Endothelial cell of umbilical vein (primary cell): Measurements from ENCODE around the gene DAB1. TPM values are rescaled to one million over a fixed set of nuclear protein-coding genes. Genes with fewer than 3 reads are reported as not detected.

Experiments used
- BruUV-seq: library from RNA; stranded (reverse); fragments of 400-500 nt; replicated peaks from 2 replicates; lab custom pipeline; 2021; lab: Mats Ljungman, UMichigan
- CTCF ChIA-PET: fragments of 300-600, 350-600 bp; sonication (Branson Sonifier 250); formaldehyde crosslinking; loops from one replicate; lab custom pipeline; 2021; ENCODE audit warnings: antibody characterized with exemption, inconsistent platforms; lab: Charles Lee
- POLR2A ChIA-PET: fragments of 300-600, 350-600 bp; sonication (Branson Sonifier 250); formaldehyde crosslinking; loops from one replicate; lab custom pipeline; 2021; ENCODE audit warnings: antibody characterized with exemption, inconsistent platforms; lab: Charles Lee
- DNase-seq: peaks from one replicate; pipeline ENCODE4 v3.0.0-alpha.2; 2011; ENCODE audit warnings: low read depth, low spot score
- FAIRE-seq: peaks from 2 replicates; lab custom pipeline; 2011; peaks lifted over from hg19 to GRCh38; lab: Jason Lieb, UNC
- H2AFZ ChIP-seq: 2 replicates; pipeline ENCODE4 v1.6.0; 2012; ENCODE audit warnings: low read depth, low read length, control low read depth, inconsistent platforms
- H3K27ac ChIP-seq: 2 replicates; pipeline ENCODE4 v1.5.1; 2011; ENCODE audit warnings: low read depth, mild to moderate bottlenecking, control low read depth, low read length, moderate library complexity; ENCODE audit not compliant: insufficient read depth
- H3K27me3 ChIP-seq, 2 experiments: 2 replicates each; pipeline versions ENCODE4 v1.6.0 to v1.6.1; 2011; ENCODE audit warnings: low read length in 2 of 2, mixed read lengths in 1 of 2; ENCODE audit not compliant: control insufficient read depth in 2 of 2, insufficient read depth in 2 of 2
- H3K36me3 ChIP-seq, 2 experiments: 2 replicates in 1 of 2; 3 replicates in 1 of 2; pipeline ENCODE4 v1.5.1; 2011; ENCODE audit warnings: low read length in 2 of 2, mild to moderate bottlenecking in 1 of 2, moderate library complexity in 1 of 2; ENCODE audit not compliant: control insufficient read depth in 2 of 2, insufficient read depth in 2 of 2; ENCODE audit errors: extremely low read depth in 1 of 2
- H3K4me1 ChIP-seq: 3 replicates; pipeline ENCODE4 v1.5.1; 2011; ENCODE audit warnings: mild to moderate bottlenecking, low read length; ENCODE audit not compliant: control insufficient read depth, insufficient read depth; ENCODE audit errors: extremely low read depth
- H3K4me2 ChIP-seq: 2 replicates; pipeline ENCODE4 v1.6.1; 2011; ENCODE audit warnings: low read length, control low read depth, mixed read lengths; ENCODE audit not compliant: insufficient read depth
- H3K4me3 ChIP-seq, 3 experiments: fragments of 200-600 bp in 1 of 3; sonication (generic), shearing (Covaris generic) in 1 of 3; replicated peaks in 1 of 3; 2 replicates each; pipeline ENCODE4 v1.5.1; 2011 to 2016; ENCODE audit warnings: control low read depth in 3 of 3, low read length in 3 of 3, mild to moderate bottlenecking in 2 of 3, inconsistent platforms in 1 of 3, low read depth in 1 of 3, moderate library complexity in 1 of 3; ENCODE audit not compliant: insufficient read depth in 1 of 3
- H3K79me2 ChIP-seq: 2 replicates; pipeline ENCODE4 v1.6.0; 2012; ENCODE audit warnings: low read length, inconsistent platforms; ENCODE audit not compliant: control insufficient read depth, insufficient read depth
- H3K9ac ChIP-seq: replicated peaks from 2 replicates; pipeline ENCODE3; 2011; ENCODE audit warnings: low read length, control low read depth; ENCODE audit not compliant: insufficient read depth; ENCODE audit errors: extremely low read depth
- H3K9me1 ChIP-seq: replicated peaks from 3 replicates; pipeline ENCODE4 v1.6.0; 2011; ENCODE audit warnings: mild to moderate bottlenecking, low read length; ENCODE audit not compliant: control insufficient read depth, insufficient read depth; ENCODE audit errors: extremely low read depth
- H3K9me3 ChIP-seq: replicated peaks from 2 replicates; pipeline ENCODE4 v1.5.1; 2012; ENCODE audit warnings: low read length, inconsistent platforms; ENCODE audit not compliant: control insufficient read depth, insufficient read depth
- H4K20me1 ChIP-seq: replicated peaks from 2 replicates; pipeline ENCODE3; 2011; ENCODE audit warnings: mild to moderate bottlenecking, low read length; ENCODE audit not compliant: control insufficient read depth, insufficient read depth; ENCODE audit errors: extremely low read depth
- EZH2 ChIP-seq: IDR thresholded peaks from 2 replicates; pipeline ENCODE4 v1.6.1; 2012; ENCODE audit warnings: borderline replicate concordance, low read depth, mild to moderate bottlenecking, moderate library complexity, low read length, inconsistent platforms; ENCODE audit not compliant: severe bottlenecking
- FOS ChIP-seq: IDR thresholded peaks from 2 replicates; pipeline ENCODE4 v1.6.1; 2011; ENCODE audit warnings: mild to moderate bottlenecking, low read length, moderate library complexity, borderline replicate concordance; ENCODE audit not compliant: insufficient read depth
- GATA2 ChIP-seq: IDR thresholded peaks from 2 replicates; pipeline ENCODE4 v1.7.0; 2011; ENCODE audit warnings: low read depth, mild to moderate bottlenecking, moderate library complexity, mixed read lengths, low read length; ENCODE audit not compliant: insufficient read length, insufficient read depth
- JUN ChIP-seq: IDR thresholded peaks from 2 replicates; pipeline ENCODE4 v1.6.1; 2011; ENCODE audit warnings: borderline replicate concordance, low read depth; ENCODE audit not compliant: insufficient read length, insufficient read depth
- MAX ChIP-seq: IDR thresholded peaks from 2 replicates; pipeline ENCODE4 v1.6.1; 2011; ENCODE audit not compliant: insufficient read depth, insufficient read length
- MYC ChIP-seq: IDR thresholded peaks from one replicate; pipeline ENCODE4 v1.6.1; 2011; ENCODE audit warnings: mild to moderate bottlenecking, low read depth, low read length
- POLR2A ChIP-seq: IDR thresholded peaks from 2 replicates; pipeline ENCODE4 v1.6.1; 2012; ENCODE audit warnings: low read depth, mild to moderate bottlenecking, control low read depth, low read length
- POLR2AphosphoS5 ChIP-seq: IDR thresholded peaks from 2 replicates; pipeline ENCODE4 v1.6.1; 2012; ENCODE audit warnings: low read depth, mild to moderate bottlenecking, control low read depth, low read length, moderate library complexity; ENCODE audit not compliant: insufficient read depth
- dilution Hi-C: fragments of 300-500 bp; cut with MboI; formaldehyde crosslinking; loops from one replicate; pipeline ENCODE4 v1.15.0; 2019; ENCODE audit warnings: low sequenced_read_pairs; ENCODE audit not compliant: extremely low pct_ligation_motif_present
- intact Hi-C: fragments of 100-400 bp; cut with micrococcal nuclease; formaldehyde crosslinking; loops from one replicate; pipeline ENCODE4 v1.10.0; 2022
- polyA plus RNA-seq, 4 experiments: library from polyadenylated mRNA; depleted of rRNA in 3 of 4; stranded (reverse) in 3 of 4; unstranded in 1 of 4; fragments of >200 nt; gene quantifications; 2 replicates each; pipeline versions ENCODE4 v1.2.1 to v1.2.3, GENCODE V29; 2011 to 2012; ENCODE audit warnings: missing spikeins in 1 of 4
- total RNA-seq: library from RNA; stranded (reverse); gene quantifications from 2 replicates; pipeline ENCODE4 v1.2.3, GENCODE V29; 2021
- TF ChIP-seq, protein P1 (sequence below), 2 donors: IDR thresholded peaks; 1 replicate in 1 of 2; 2 replicates in 1 of 2; pipeline ENCODE4 v1.5.1; 2011; ENCODE audit warnings: low read length in 2 of 2, mild to moderate bottlenecking in 2 of 2, moderate library complexity in 2 of 2, control low read depth in 1 of 2, inconsistent platforms in 1 of 2, low read depth in 1 of 2; ENCODE audit not compliant: insufficient read depth in 1 of 2; ENCODE audit errors: extremely low read depth in 1 of 2

Gene DAB1
- total and polyA plus RNA-seq, 2 donors (not counting 3 experiments of a cell fraction or from before 2014, with no cell fraction given): not detected

GRCh38 chr1:57065442-57065841, 358.4 kb downstream of the DAB1 start:
- ChIA-PET POLR2A (no interaction called here), CTCF (no interaction called here)
- H4K20me1 ChIP-seq: no peaks in the 10 kb centered on the region
- no peak overlapping the region for H3K4me3 ChIP-seq
- no peaks in the 10 kb centered on the region for H3K9me1 ChIP-seq
- no peaks in the 10 kb centered on the region for H3K36me3 ChIP-seq
- intact Hi-C loops: no loop called here
- no peak for TF ChIP-seq EZH2
- no peak for TF ChIP-seq POLR2A
- TF ChIP-seq FOS: no peak
- TF ChIP-seq GATA2: no peak
- TF ChIP-seq, protein P1, sequence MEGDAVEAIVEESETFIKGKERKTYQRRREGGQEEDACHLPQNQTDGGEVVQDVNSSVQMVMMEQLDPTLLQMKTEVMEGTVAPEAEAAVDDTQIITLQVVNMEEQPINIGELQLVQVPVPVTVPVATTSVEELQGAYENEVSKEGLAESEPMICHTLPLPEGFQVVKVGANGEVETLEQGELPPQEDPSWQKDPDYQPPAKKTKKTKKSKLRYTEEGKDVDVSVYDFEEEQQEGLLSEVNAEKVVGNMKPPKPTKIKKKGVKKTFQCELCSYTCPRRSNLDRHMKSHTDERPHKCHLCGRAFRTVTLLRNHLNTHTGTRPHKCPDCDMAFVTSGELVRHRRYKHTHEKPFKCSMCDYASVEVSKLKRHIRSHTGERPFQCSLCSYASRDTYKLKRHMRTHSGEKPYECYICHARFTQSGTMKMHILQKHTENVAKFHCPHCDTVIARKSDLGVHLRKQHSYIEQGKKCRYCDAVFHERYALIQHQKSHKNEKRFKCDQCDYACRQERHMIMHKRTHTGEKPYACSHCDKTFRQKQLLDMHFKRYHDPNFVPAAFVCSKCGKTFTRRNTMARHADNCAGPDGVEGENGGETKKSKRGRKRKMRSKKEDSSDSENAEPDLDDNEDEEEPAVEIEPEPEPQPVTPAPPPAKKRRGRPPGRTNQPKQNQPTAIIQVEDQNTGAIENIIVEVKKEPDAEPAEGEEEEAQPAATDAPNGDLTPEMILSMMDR (IDR thresholded peaks at IDR 0.05; ENCODE audit: extremely low read depth in 1 of 2, insufficient read depth in 1 of 2, low read depth in 1 of 2, low read length in 2 of 2): no peak
- no peak for TF ChIP-seq POLR2AphosphoS5
- no peak for TF ChIP-seq MYC
- TF ChIP-seq MAX: no peak
- no peak for TF ChIP-seq JUN
- FAIRE-seq: no peak
- H3K27ac ChIP-seq: no peak overlapping the region
- no peak overlapping the region for H2AFZ ChIP-seq
- H3K9me3 ChIP-seq: no peaks in the 10 kb centered on the region
- no peak for DNase-seq
- dilution Hi-C loops: no loop called here
- no peaks in the 10 kb centered on the region for H3K79me2 ChIP-seq
- no TSS peak for BruUV-seq
- no peak overlapping the region for H3K9ac ChIP-seq
- H3K4me2 ChIP-seq: no peak overlapping the region
- H3K4me1 ChIP-seq: no peaks in the 10 kb centered on the region
- no peaks in the 10 kb centered on the region for H3K27me3 ChIP-seq
